Right lobe of liver (tissue), 6 donors: ENCODE results near the gene NEK4. TPM values are rescaled to one million over a fixed set of nuclear protein-coding genes. Genes with fewer than 3 reads are reported as not detected.

ENCODE experiments used
- ATAC-seq, 4 donors: fragments of 200-7000 bp; cut with Tn5 transposase; one replicate each; pipeline ENCODE4 v1.9.1; 2020; ENCODE audit warnings: mild to moderate bottlenecking in 4 of 4, moderate library complexity in 4 of 4
- DNase-seq, 3 donors: peaks; one replicate each; pipeline ENCODE4 v3.0.0-alpha.2; 2020
- H3K27ac ChIP-seq, 3 donors: fragments of 200-600 bp; one replicate each; pipeline ENCODE4 v1.8.0; 2022
- H3K27me3 ChIP-seq, 2 donors: fragments of 200-600 bp; one replicate each; pipeline ENCODE4 v1.8.0; 2022
- H3K36me3 ChIP-seq, 4 donors: fragments of 200-600 bp; sonication (generic) in 1 of 4; one replicate each; pipeline versions ENCODE4 v1.5.1 to v1.8.0; 2017 to 2022; ENCODE audit warnings: control low read depth in 1 of 4
- H3K4me1 ChIP-seq, 4 donors: fragments of 200-600 bp; sonication (generic) in 1 of 4; one replicate each; pipeline versions ENCODE4 v1.5.1 to v1.8.0; 2017 to 2022; ENCODE audit warnings: control low read depth in 1 of 4
- H3K4me3 ChIP-seq, 3 donors: fragments of 200-600 bp; one replicate each; pipeline ENCODE4 v1.8.0; 2022
- H3K9me3 ChIP-seq, 4 donors: fragments of 200-600 bp; sonication (generic) in 1 of 4; one replicate each; pipeline versions ENCODE4 v1.5.1 to v1.8.0; 2017 to 2022; ENCODE audit warnings: control low read depth in 1 of 4
- POLR2A ChIP-seq: fragments of 450-650 bp; IDR thresholded peaks from one replicate; pipeline ENCODE4 v1.6.1; 2017; ENCODE audit warnings: antibody characterized with exemption, mild to moderate bottlenecking
- WGBS: methylation state at CpG from one replicate; pipeline ENCODE4 v1.1.6; 2018; ENCODE audit warnings: low coverage, low lambda C conversion rate; ENCODE audit not compliant: insufficient coverage; ENCODE audit errors: missing lambda C conversion rate; 5-methylcytosine and 5-hydroxymethylcytosine counted together
- intact Hi-C, 2 donors: fragments of 100-400 bp; cut with DNase I; formaldehyde crosslinking; loops; one replicate each; pipeline versions ENCODE4 v1.11.2 to v1.14.1; 2022
- total RNA-seq, 6 experiments: library from RNA; depleted of rRNA in 2 of 6; stranded (reverse); fragments of >200 nt in 2 of 6; fragmentation: NEBNext Ultra II Directional in 3 of 6; extraction: Animal tissue kit (Norgen Biotek cat#: 25700) in 3 of 6; gene quantifications; one replicate each; pipeline versions ENCODE4 v1.1.0 to v1.2.4, GENCODE V29; 2016 to 2023
- TF ChIP-seq, protein P1 (sequence below), 4 donors: fragments of 200-600 bp in 3 of 4; fragments of 450-650 bp in 1 of 4; IDR thresholded peaks; one replicate each; pipeline versions ENCODE4 v1.5.1 to v1.8.0; 2016 to 2022; ENCODE audit warnings: antibody characterized with exemption in 4 of 4, mild to moderate bottlenecking in 2 of 4
- donor health status: DM: no; HTN: yes; CAD: no.
- donor health status: DM: no; HTN: no; CAD: no.
- donor health status: DM: no; HTN: no; CAD: no.
- donor health status: DM: no; HTN: yes; CAD: no.
- donor health status: DM: no; HTN: yes; CAD: no.

The NEK4 gene
- total RNA-seq, 6 experiments from 2014 or later = 7.3 to 18.9 (median 14.8) TPM

DNA sequence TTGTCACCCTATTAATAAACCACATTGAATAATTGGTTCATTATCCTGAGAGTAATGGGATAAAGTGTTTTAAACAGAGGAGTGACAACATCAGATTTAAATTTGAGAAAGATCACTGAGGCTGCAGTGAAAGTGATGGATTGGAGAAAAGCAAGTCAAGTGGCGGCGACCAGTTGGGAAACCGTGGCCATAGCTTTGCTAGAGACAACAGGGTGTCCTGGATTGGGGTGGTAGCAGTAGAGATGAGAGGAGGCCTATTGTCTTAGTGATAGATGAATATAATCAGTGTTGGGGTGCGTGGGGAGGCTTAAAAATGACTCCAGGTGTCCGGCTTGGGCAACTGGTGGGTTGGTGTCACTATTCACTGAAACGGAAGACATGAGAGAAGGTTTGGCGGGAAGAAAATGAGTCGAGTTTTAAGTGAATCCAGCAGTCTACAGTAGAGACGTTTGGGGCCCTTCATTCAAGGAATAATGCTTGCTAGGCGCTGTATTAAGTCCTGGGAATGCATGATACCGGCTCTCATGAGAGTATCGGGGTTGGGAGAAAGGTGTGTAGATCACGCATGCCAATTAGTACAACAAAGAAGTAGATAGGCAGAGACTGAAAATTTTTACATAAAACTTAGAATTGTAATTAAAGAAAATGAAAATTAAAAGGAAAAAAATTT lies 819 bp downstream of the NEK4 start:
- DNase-seq (no peak), ATAC-seq (no peak)
- Histone ChIP-seq H3K36me3 (peaks cover 0 to 24% (median 5%) of the 10 kb centered on the region in 4 donors), H3K27ac (peak overlapping the region in 1 of 3 donors; percentile 62), H3K4me1 (peaks cover 0 to 48% (median 14%) of the 10 kb centered on the region in 4 donors), H3K4me3 (peak overlapping the region; percentile 57 to 94 (median 64)), H3K27me3 (no peaks in the 10 kb centered on the region), H3K9me3 (no peaks in the 10 kb centered on the region)
- intact Hi-C loops = no loop called here
- WGBS = 23% methylated on average over 13 of the region's 13 CpGs
- no peak for TF ChIP-seq POLR2A
- TF ChIP-seq, protein P1, sequence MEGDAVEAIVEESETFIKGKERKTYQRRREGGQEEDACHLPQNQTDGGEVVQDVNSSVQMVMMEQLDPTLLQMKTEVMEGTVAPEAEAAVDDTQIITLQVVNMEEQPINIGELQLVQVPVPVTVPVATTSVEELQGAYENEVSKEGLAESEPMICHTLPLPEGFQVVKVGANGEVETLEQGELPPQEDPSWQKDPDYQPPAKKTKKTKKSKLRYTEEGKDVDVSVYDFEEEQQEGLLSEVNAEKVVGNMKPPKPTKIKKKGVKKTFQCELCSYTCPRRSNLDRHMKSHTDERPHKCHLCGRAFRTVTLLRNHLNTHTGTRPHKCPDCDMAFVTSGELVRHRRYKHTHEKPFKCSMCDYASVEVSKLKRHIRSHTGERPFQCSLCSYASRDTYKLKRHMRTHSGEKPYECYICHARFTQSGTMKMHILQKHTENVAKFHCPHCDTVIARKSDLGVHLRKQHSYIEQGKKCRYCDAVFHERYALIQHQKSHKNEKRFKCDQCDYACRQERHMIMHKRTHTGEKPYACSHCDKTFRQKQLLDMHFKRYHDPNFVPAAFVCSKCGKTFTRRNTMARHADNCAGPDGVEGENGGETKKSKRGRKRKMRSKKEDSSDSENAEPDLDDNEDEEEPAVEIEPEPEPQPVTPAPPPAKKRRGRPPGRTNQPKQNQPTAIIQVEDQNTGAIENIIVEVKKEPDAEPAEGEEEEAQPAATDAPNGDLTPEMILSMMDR (IDR thresholded peaks at IDR 0.05) = no peak

DNA sequence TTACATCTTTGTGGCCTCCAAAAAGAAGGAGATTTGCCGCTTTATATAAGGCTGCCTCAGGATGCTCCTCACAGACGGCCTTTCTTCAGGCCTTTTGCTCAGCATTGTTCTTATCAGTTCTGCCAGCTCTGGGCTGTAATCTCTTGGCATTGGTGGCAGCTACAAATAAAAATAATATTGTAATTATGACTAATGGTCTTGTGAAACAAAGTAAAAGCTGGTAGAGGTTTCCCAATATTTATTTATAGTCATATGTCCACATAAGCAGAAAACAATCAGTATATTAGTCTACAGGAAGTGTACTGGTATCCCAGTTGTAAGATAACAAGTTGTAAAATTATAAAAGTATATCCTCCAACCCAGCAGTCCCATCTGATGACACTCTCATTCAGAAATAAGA lies 7.3 kb downstream of the NEK4 start:
- peak in 2 of 4 donors; percentile 59 to 85 for ATAC-seq
- peak overlapping the region in 1 of 3 donors; percentile 1 for H3K27ac ChIP-seq

DNA sequence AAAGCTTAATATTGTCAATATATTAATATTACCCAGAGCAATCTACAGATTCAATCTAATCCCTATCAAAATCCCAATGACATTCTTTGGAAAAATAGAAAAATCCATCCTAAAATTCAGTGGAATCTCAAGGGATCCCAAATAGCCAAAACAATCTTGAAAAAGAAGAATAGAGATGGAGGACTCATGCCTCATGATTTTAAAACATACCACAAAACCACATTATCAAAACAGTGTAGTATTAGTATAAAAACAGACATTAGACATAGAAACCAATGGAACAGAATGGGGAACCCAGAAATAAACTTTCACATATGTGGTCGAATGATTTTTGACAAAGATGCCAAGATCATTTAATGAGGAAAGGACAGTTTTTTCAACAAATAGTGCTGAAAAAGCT lies 14.6 kb downstream of the NEK4 start:
- no peak overlapping the region for H3K4me3 ChIP-seq
- ATAC-seq (no peak), DNase-seq (no peak)
- H3K27me3 ChIP-seq = no peaks in the 10 kb centered on the region
- intact Hi-C loops = no loop called here
- H3K27ac ChIP-seq = no peak overlapping the region
- TF ChIP-seq, protein P1 (IDR thresholded peaks at IDR 0.05) = no peak
- no peaks in the 10 kb centered on the region for H3K9me3 ChIP-seq
- H3K36me3 ChIP-seq = peaks cover 0 to 56% (median 14%) of the 10 kb centered on the region in 4 donors
- peaks cover 0 to 11% (median 0%) of the 10 kb centered on the region in 4 donors for H3K4me1 ChIP-seq
- 78% methylated on average over 1 of the region's 1 CpG for WGBS

More for the DNA sequence above, 7.3 kb downstream of the NEK4 start:
- TF ChIP-seq, protein P1 (IDR thresholded peaks at IDR 0.05) = no peak
- TF ChIP-seq POLR2A = no peak
- H3K9me3 ChIP-seq = no peaks in the 10 kb centered on the region
- no peak for DNase-seq
- H3K27me3 ChIP-seq = no peaks in the 10 kb centered on the region
- no peaks in the 10 kb centered on the region for H3K4me1 ChIP-seq
- 56% methylated on average over 2 of the region's 2 CpGs for WGBS
- no peak overlapping the region for H3K4me3 ChIP-seq
- peaks cover 0 to 75% (median 26%) of the 10 kb centered on the region in 4 donors for H3K36me3 ChIP-seq
- intact Hi-C loops = no loop called here

DNA sequence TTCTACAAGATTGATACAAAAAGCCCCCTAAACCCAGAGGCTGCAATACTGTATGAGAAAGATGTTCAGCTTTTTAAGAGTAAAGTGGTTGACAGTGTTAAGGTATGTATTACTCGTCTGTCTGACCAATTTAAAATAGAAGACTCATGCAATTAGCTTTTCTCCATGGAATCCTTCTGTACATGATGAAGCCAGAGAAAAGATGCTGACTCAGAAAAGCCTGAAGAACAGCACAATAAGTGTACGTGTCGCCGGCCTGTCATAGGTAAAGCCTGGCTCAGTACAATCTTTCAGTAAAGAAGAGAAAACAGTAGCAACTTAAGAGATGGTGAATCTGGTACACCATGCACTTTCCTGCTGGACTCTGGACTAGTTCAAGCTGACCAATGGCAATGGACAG lies 16.4 kb downstream of the NEK4 start:
- intact Hi-C loops = no loop called here
- Histone ChIP-seq H3K4me1 (peaks cover 0 to 11% (median 0%) of the 10 kb centered on the region in 4 donors), H3K9me3 (no peaks in the 10 kb centered on the region), H3K27me3 (no peaks in the 10 kb centered on the region), H3K4me3 (no peak overlapping the region), H3K27ac (no peak overlapping the region), H3K36me3 (peaks cover 0 to 59% (median 20%) of the 10 kb centered on the region in 4 donors)
- TF ChIP-seq, protein P1 (IDR thresholded peaks at IDR 0.05) = no peak
- TF ChIP-seq POLR2A = no peak
- DNase-seq (no peak), ATAC-seq (no peak)
- WGBS = 98% methylated on average over 4 of the region's 4 CpGs
